Motor neuron (in vitro differentiated cells): ENCODE data around the gene SAE1. TPM values are rescaled to one million over a fixed set of nuclear protein-coding genes. Genes with fewer than 3 reads are reported as not detected.
A peak's percentile ranks its signal among the peaks of the same experiment; 100 is the strongest.

ENCODE experiments used
- ATAC-seq, 8 experiments: fragments of 200-7000 bp; cut with Tn5 transposase; replicated peaks in 6 of 8; 2 replicates each; pipeline ENCODE4 v1.8.0; 2021; ENCODE audit warnings: mild to moderate bottlenecking in 8 of 8, moderate library complexity in 8 of 8
- H3K27ac ChIP-seq, 2 donors: fragments of 250-450 bp; sonication (Bioruptor Pico); 2 replicates each; pipeline ENCODE4 v1.9.0; 2021; ENCODE audit warnings: antibody characterized with exemption in 2 of 2, mild to moderate bottlenecking in 2 of 2, moderate library complexity in 1 of 2
- H3K4me1 ChIP-seq, 2 donors: fragments of 250-450 bp; sonication (Bioruptor Pico); replicated peaks in 1 of 2; 2 replicates each; pipeline ENCODE4 v1.6.1; 2021; ENCODE audit warnings: antibody characterized with exemption in 2 of 2, mild to moderate bottlenecking in 2 of 2, moderate library complexity in 1 of 2
- H3K4me3 ChIP-seq, 5 donors: fragments of 250-450 bp; sonication (Bioruptor Pico); 2 replicates each; pipeline ENCODE4 v1.9.0; 2021; ENCODE audit warnings: antibody characterized with exemption in 5 of 5, mild to moderate bottlenecking in 5 of 5, moderate library complexity in 4 of 5
- WGBS, 10 experiments: fragments of 450-650 bp; shearing (Covaris generic); methylation state at CpG; one replicate each; pipeline ENCODE4 v1.0.0; 2022; 5-methylcytosine and 5-hydroxymethylcytosine counted together
- in situ Hi-C, 9 experiments: fragments of 400-800 bp; cut with MboI; loops; one replicate each; pipeline ENCODE4 v1.15.0; 2021; ENCODE audit warnings: low sequenced_read_pairs in 9 of 9, low pct_unique_long_range_greater_than_20kb in 2 of 9; ENCODE audit not compliant: unreplicated experiment in 9 of 9
- total RNA-seq, 8 experiments: library from RNA; unstranded; fragments of 300-600 nt; gene quantifications; 2 replicates each; pipeline versions ENCODE4 v1.2.3 to v1.2.4, GENCODE V29; 2022

SAE1 gene
- total RNA-seq, 8 experiments from 2014 or later, result 76.2 to 197 (median 91.7) TPM

DNA sequence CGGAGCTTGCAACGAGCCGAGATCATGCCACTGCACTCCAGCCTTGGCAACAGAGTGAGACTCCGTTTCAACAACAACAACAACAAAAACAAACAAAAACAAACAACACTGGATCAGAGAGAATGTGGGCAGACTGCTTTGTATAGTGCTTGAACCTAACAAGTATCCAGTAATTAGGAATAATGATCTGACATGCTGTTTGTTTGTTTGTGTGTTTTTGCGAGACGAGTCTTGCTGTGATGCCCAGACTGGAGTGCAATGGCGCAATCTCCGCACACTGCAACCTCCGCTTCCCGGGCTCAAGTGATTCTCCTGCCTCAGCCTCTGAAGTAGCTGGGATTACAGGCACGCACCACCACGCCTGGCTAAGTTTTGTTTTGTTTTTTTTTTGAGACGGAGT is 14.0 kb downstream of the SAE1 start:
- in situ Hi-C loops, result loop anchor here in 1 of 9 experiments (25.0 kb wide), 1 partner anchor 93 kb away; the partner anchor contains the start of gene BBC3
- peaks cover 6 to 8% of the 10 kb centered on the region in 2 donors for H3K4me1 ChIP-seq
- 80 to 100% (median 95%) methylated on average over 1 to 4 of the region's 13 CpGs; no CpG with 5 or more reads in 4 of the 10 experiments for WGBS, 10 experiments
- no peak overlapping the region for H3K4me3 ChIP-seq
- no peak overlapping the region for H3K27ac ChIP-seq
- no peak for ATAC-seq

DNA sequence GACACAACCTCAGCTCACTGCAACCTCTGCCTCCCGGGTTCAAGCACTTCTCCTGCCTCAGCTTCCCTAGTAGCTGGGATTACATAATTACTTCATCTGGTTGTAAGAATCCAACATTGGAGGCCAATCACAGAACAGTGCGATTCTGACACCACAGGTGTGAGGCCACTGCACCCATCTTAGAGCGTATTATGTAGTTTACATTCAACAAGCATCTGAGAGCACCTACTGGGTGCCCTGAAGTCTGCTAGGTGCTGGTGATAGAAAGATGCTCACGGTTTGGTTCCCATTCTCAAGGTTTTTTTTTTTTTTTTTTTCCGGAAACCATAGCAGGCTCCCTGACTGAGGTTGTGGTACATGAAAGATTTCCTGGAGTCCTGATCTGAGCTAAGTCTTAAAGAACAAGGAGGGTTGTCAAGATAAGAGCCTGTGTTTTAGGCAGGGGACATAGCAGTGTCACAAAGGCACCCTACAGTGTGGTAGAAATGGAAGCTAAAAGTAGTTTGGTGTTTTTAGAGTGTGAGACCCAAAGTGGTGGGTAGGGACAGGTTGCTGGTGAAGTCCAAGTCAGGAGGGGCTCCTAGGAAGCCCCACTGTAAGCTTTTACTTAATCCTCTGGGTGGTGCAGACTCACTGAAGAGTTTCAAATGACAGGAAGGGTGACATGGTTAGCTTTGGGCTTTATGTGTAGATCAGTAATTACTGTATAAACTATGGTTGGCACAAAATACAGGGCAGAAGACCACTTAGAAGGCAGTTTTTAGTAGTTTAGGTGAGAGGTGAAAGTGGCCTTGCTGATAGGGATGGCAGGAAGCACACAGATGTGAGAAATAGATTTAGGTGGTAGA is 15.2 kb downstream of the SAE1 start:
- Histone ChIP-seq H3K4me3 (no peak overlapping the region), H3K4me1 (peaks cover 8% of the 10 kb centered on the region in 2 donors), H3K27ac (no peak overlapping the region)
- WGBS, 10 experiments, result 80 to 100% (median 100%) methylated on average over 1 to 5 of the region's 5 CpGs; no CpG with 5 or more reads in 1 of the 10 experiments
- in situ Hi-C loops, result loop anchor here in 1 of 9 experiments (25.0 kb wide), 1 partner anchor 91 kb away; the partner anchor contains the start of gene BBC3
- no peak for ATAC-seq

DNA sequence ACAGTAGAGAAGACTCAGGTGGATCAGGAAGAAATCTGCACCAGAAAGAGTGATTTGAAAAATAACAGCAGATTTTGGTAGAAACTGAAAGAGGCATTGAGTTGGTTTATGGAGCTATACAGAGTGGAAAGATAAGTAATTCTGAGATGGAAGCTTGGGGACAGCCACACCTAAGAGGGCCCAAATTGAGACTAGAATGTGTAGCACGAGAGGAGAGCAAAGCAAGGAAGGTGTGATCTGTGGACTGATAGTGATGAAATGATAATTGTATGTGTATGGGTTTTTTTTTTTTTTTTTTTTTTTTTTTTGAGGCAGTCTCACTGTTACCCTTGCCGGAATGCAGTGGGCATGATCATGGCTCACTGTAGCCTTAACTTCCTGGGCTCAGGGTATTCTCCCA is 16.3 kb downstream of the SAE1 start:
- WGBS, 10 experiments, result 94 to 100% (median 100%) methylated on average over 1 to 2 of the region's 2 CpGs; no CpG with 5 or more reads in 2 of the 10 experiments
- in situ Hi-C loops, result loop anchor here in 1 of 9 experiments (25.0 kb wide), 1 partner anchor 90 kb away; the partner anchor contains the start of gene BBC3
- no peak for ATAC-seq
- peaks cover 4 to 7% of the 10 kb centered on the region in 2 donors for H3K4me1 ChIP-seq
- no peak overlapping the region for H3K4me3 ChIP-seq
- H3K27ac ChIP-seq, result no peak overlapping the region

DNA sequence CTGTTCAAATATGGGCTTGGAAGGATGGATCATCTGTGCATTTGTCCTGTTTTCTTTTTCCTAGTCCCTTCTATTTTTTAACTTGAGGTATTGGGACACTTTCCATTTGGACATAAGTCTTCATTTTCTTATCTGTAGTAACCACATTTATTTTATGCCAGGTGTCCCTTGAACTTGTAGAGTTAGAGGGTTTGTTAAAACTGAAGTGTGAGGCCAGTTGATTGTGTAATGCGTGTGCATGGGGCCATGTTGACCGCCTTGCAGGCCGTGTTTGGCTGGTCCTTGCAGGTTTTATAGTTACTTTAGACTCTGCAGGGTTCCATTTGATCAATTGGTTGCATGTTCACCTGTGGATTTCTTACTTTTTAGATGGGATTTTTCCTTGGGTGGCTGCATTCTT is 21.0 kb downstream of the SAE1 start:
- 72 to 100% (median 82%) methylated on average over 1 to 3 of the region's 3 CpGs; no CpG with 5 or more reads in 5 of the 10 experiments for WGBS, 10 experiments
- ATAC-seq, result no peak
- no peak overlapping the region for H3K27ac ChIP-seq
- in situ Hi-C loops, result no loop called here
- H3K4me1 ChIP-seq, result peaks cover 11 to 19% of the 10 kb centered on the region in 2 donors
- no peak overlapping the region for H3K4me3 ChIP-seq

DNA sequence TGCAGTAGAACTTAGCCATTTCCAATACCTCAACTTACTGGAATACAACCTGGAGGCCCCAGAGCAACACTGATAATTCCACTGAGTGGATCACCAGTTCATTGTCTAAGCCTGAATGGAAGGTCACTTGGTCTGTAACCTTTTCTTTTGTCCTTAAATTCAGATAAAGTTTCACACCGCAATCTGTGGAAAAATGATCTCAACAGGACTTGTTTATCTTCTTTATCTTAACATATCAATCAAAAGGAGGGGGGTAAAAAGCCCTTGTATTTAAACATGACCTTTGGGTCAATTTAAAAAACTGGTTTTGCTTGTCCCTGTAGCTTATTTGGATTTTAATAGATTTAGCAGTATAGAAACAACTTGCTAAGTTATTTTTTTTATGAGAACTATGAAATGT is 21.6 kb downstream of the SAE1 start:
- ATAC-seq, result no peak
- H3K4me3 ChIP-seq, result no peak overlapping the region
- H3K4me1 ChIP-seq, result peaks cover 11 to 19% of the 10 kb centered on the region in 2 donors
- WGBS, 10 experiments, result 0 to 100% (median 20%) methylated on average over 1 of the region's 1 CpG; no CpG with 5 or more reads in 1 of the 10 experiments
- in situ Hi-C loops, result no loop called here
- H3K27ac ChIP-seq, result no peak overlapping the region

DNA sequence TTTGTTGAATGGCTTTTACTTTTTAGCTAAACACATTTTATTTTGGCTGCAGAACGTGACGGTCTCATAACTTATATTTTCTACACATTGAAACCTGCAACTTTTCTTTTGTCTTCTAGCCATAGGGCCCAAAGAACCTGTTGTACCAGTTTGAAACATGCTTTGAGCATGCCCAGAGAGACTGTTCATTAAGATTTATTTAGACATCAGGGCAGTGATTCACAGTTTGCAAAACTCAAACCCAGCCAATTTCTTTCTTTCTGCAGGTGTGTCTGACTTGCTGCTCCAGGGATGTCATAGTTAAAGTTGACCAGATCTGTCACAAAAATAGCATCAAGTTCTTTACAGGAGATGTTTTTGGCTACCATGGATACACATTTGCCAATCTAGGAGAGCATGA is 22.0 kb downstream of the SAE1 start:
- no peak for ATAC-seq
- H3K27ac ChIP-seq, result no peak overlapping the region

DNA sequence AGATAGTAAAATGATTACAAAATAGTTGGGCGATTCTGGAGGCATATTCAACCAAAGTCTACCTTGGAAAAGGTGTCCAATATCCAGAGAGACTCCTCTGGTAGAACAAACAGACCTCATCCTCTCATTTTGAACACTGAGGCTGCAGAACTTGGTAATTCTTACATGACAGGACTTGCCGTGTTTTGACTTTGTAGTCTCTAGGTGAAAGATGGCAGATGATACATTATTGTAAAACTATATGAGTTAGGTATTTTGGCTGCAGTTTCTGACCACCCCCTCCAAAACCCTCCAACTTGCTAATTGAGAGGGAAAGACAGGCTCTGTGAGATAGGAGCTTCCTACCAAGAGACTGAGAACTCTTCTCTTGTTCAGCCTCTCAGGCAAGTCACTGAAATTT is 22.6 kb downstream of the SAE1 start:
- WGBS, 10 experiments, result 64 to 100% (median 94%) methylated on average over 1 to 2 of the region's 2 CpGs; no CpG with 5 or more reads in 2 of the 10 experiments
- H3K4me3 ChIP-seq, result no peak overlapping the region
- H3K4me1 ChIP-seq, result peaks cover 20 to 28% of the 10 kb centered on the region in 2 donors
- in situ Hi-C loops, result no loop called here
- no peak overlapping the region for H3K27ac ChIP-seq
- no peak for ATAC-seq

More for the DNA sequence above, 22.0 kb downstream of the SAE1 start:
- 80 to 100% (median 100%) methylated on average over 1 to 2 of the region's 2 CpGs; no CpG with 5 or more reads in 1 of the 10 experiments for WGBS, 10 experiments
- peaks cover 14 to 22% of the 10 kb centered on the region in 2 donors for H3K4me1 ChIP-seq
- in situ Hi-C loops, result no loop called here
- H3K4me3 ChIP-seq, result no peak overlapping the region

DNA sequence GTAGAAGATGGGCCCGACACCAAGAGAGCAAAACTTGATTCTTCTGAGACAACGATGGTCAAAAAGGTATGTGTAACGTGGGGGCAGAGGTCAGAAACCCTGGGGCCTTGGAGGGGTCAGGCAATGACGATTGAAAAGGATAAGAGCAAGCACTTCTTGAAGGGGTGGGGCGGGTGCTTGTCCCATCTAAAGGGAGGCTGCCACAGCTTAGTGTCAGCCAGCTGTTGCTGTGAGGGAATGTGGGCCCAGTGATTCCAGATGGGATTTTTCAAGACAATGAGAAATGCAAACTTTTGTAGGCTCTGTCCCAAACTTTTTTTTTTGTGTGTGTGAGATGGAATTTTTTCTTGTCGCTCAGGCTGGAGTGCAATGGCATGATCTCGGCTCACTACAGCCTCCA is 24.5 kb downstream of the SAE1 start:
- no peak overlapping the region for H3K27ac ChIP-seq
- H3K4me3 ChIP-seq, result no peak overlapping the region
- 19 to 94% (median 80%) methylated on average over 1 to 5 of the region's 7 CpGs; no CpG with 5 or more reads in 3 of the 10 experiments for WGBS, 10 experiments
- peaks cover 35 to 42% of the 10 kb centered on the region in 2 donors for H3K4me1 ChIP-seq
- ATAC-seq, result peak in 1 of 8 experiments; percentile 68
- in situ Hi-C loops, result no loop called here

DNA sequence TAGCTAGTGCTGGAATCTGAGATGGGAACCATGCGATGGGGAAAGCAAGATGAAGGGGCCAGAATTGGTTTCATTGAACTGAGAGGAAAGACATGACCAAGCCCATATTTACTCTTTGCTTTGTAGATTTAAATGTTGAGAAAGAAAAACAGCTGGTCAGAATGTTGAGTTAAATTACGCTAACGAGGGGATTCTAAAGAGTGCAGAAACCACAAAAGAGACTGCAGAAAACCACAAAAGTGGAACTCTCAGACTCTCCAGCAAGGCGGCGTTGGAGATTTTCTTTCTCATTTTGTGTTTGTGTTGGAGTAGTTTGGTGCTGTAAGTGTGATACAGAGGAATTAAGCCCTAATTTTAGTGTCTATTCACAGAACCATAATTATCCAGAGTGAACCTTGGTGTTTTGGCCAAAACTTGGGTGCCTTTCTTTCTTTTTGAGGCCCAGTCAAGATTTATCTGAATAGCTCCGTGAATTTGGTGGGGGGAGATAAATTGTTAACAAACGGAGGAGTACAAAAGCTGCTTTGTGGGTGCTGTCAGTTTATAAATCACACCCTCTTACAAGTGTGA is 26.3 kb downstream of the SAE1 start:
- no peak for ATAC-seq
- 12 to 93% (median 34%) methylated on average over 3 to 7 of the region's 7 CpGs for WGBS, 10 experiments
- peaks cover 31 to 34% of the 10 kb centered on the region in 2 donors for H3K4me1 ChIP-seq
- no peak overlapping the region for H3K4me3 ChIP-seq
- peak overlapping the region; percentile 40 to 74 for H3K27ac ChIP-seq
- in situ Hi-C loops, result no loop called here

DNA sequence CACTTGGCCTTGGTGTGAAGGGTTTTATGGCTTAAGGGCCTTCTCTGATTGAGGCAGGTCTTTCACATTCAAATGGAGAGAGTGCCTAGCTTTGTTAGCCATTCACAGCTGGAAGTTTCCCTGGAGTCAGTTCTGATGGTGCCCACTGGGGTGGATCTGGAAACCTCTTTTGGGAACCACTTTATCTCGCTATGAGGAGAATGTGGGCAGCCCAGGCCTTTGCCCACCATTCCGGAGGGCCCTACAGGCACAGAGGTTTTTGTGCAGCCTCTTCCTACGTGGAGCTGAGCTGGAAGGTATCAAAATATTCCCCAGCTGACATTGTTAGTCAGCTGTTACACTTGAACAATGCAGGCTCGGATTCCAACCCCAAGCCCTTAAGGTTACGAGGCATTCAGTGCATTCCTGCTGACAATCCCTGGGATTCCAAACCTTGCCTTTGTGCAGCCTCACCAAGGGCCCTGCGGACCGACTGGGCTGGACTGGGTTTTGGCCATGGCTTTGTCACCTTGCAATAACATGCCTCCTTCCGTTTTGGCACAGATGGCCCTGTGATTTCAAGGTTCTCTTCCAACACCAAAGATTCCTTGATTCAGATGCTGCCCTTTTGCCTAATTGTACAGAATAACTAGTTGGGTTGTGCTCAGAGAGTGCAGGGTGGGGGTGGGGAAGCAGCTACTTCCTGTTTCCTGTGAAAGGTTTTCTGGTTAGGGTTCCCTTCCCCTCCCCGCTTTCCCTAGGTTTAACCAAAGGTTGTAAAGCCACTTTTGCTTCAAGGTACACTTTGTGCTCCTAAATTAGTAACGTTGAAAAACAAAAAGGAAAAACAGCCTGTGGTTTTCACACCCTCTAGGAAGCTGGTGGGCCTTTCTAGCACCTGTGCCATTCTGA is 27.0 kb downstream of the SAE1 start:
- in situ Hi-C loops, result no loop called here
- peak in 5 of 8 experiments; percentile 85 to 91 (median 91) for ATAC-seq
- Histone ChIP-seq H3K27ac (peak overlapping the region; percentile 83 to 90), H3K4me3 (no peak overlapping the region), H3K4me1 (peaks cover 24 to 28% of the 10 kb centered on the region in 2 donors)
- WGBS, 10 experiments, result 0 to 100% (median 40%) methylated on average over 1 to 8 of the region's 10 CpGs; no CpG with 5 or more reads in 1 of the 10 experiments

DNA sequence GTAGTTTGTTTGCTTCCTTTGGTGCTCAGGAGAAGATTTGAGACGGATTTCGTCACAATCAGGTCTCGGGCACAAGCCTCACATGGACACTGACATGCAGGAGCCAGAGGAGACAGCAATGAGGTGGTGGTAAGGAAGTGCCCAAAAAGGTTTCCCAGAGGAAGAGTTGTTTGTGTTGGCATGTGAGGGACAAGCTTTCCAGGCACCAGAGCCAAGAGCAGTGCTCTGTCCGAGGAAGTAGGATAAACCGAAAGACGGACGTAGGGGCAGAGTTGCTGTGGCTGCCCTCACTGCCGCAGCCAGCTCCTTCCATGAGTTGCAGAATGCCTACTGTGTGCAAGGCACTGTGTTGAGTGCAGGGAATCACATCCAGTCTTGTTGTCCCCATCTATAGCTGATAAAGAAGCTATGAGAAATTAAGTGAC is 27.7 kb downstream of the SAE1 start:
- H3K4me3 ChIP-seq, result no peak overlapping the region

DNA sequence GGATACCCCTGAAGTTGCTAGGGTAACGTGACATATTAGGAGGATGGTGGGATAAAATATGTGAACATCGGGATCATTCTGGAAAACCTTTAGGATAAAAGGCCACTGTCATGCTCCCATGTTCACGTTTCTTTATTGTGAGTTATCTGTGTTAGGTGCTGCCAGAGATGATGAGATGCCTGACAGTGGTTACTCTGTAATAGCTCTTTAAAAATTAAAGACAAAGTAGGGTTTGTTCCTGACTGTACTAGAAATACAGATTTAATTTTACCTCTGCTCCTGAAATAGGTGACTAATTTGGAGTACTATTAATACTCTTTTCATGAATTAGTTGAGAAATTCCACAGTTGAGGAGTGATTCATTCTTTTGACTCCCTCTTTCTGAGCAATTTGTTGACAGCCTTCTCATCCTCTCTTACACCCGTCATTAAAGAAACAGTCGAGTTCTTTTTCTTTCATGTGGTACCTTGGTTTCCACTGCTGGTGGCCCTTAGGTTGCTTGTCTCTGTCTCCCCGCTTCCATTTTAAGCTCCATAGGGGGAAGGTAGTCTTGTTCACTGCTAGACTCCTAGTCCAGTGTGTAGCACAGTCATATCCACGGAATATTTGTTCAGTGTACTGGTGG is 28.4 kb downstream of the SAE1 start:
- H3K27ac ChIP-seq, result peak overlapping the region; percentile 83 to 90
- H3K4me3 ChIP-seq, result no peak overlapping the region
- 54 to 100% (median 80%) methylated on average over 1 to 6 of the region's 7 CpGs for WGBS, 10 experiments
- H3K4me1 ChIP-seq, result peaks cover 24 to 27% of the 10 kb centered on the region in 2 donors
- in situ Hi-C loops, result no loop called here
- peak in 1 of 8 experiments; percentile 11 for ATAC-seq

More for the DNA sequence above, 27.7 kb downstream of the SAE1 start:
- Histone ChIP-seq H3K4me1 (peaks cover 24 to 27% of the 10 kb centered on the region in 2 donors), H3K27ac (peak overlapping the region; percentile 83 to 90)
- 63 to 96% (median 75%) methylated on average over 1 to 6 of the region's 8 CpGs; no CpG with 5 or more reads in 4 of the 10 experiments for WGBS, 10 experiments
- ATAC-seq, result no peak
- in situ Hi-C loops, result no loop called here
